GM18867 (cell line): ENCODE results near the gene ABCB9.

Source experiments
- ATAC-seq: cut with Tn5 transposase; IDR thresholded peaks from one replicate; pipeline ENCODE4 v1.9.1; 2021; ENCODE audit warnings: mild to moderate bottlenecking, moderate library complexity; ENCODE audit not compliant: unreplicated experiment

ABCB9 gene

DNA sequence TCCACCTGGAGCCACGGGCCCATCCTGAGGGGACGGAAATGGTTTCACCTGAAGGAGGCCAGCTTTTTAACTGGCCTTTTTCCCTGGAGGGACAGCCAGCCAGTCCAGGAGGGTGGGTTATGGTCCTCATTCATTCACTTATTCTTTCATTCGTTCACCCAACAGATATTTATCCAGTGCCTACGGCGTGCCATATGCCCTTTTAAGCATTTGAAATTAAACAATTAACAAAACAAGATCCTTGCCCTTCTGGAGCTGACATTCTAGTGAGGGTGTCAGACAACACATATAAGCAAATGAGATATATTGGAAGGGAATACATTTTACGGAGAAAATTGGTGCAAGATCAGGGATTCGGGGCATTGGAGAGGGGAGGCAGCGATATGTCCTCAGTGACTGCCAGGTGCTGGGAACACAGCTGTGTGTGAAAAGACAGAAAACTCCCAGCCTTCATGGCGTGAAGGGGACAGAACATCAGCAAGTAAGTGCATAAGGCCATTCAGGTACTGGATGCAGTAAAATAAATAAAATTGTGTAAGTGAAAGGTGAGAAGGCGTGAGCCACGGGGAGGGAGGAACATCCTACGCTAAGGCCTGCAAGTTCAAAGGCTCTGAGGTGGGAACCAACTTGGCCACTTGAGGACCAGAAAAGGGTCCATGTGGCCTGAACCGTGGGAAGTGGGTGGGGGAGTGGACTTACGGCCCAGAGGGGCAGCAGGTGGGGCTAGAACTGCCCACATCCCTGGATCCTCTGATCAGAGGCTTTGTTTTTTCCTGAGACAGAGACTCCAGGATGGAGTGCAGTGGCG, 684 bp upstream of the ABCB9 start:
- ATAC-seq, result no peak

DNA sequence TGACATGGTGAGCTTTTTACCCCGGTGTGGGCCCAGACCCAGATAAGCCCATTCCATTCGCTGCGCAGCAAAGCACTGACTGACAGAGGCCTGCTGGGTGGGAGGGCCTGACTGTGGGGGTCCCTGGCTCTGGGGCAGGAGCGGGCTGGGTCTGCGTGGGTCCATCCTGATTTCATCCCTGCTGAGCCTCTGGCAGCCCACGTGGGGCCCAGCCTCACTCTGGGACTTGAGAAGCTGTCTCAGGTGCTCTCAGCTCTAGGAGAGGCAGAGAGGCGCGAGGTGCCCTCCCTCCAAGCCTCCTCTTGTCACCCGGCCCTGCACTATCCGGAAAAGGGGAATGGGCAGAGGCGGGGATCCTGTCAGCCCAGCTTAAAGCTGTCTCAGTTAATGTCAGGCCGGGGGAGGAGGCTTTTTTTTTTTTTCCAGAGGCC, 927 bp downstream of the ABCB9 start:
- no peak for ATAC-seq

DNA sequence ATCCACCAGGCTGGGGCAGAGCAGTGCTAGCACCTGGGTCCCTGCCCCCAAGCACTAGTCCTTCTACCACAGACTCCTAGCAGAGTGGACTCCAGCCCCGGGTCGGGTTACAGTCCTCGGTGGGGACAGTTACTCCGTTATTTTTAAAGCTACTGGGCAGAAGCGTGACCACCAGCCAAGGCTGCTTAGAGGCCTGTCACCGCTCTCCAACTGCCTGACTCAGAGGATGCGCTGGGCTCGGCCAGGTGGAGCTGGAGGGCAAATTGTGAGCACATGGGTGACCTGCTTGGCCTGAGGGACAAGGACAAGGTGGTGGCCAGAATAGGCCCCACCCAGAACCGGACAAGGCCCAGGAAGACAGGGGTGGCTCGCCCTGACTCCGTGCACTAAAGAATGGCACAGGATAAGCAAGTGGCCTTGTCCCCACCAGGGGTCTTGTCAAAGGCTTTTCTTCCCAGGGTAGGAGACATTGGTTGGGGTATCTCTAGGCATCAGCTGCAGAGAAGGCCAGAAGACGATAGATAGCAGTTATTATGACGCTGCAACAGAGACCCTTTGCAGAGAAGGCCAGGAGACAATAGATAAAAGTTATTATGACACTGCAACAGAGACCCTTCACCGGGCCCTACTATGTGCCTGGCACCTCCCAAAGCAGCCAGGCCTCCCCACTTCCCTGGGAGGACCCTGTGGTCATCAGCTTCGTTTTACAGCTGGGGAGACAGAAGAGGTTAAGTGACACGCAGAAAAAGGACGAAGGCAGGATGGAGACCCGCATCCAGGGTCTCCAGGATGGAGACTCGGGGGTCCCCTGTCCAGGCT, 1.6 kb downstream of the ABCB9 start:
- ATAC-seq, result no peak

DNA sequence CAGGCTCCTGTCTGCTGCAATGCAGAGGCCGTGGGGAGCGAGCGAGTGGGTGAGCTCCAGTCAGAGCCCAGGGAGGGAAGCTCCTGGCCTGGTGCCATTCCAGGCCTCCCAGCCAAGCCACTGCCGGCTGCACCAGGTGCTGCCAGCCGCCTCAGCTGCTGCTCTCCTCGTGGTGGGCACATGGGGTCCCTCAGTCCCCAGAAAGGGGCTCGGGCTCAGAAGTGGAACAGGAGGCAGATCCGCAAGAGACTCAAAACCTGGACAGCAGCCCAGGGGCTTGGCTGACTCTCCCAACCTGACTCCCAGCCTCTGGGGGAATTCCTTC, 2.4 kb downstream of the ABCB9 start:
- no peak for ATAC-seq

DNA sequence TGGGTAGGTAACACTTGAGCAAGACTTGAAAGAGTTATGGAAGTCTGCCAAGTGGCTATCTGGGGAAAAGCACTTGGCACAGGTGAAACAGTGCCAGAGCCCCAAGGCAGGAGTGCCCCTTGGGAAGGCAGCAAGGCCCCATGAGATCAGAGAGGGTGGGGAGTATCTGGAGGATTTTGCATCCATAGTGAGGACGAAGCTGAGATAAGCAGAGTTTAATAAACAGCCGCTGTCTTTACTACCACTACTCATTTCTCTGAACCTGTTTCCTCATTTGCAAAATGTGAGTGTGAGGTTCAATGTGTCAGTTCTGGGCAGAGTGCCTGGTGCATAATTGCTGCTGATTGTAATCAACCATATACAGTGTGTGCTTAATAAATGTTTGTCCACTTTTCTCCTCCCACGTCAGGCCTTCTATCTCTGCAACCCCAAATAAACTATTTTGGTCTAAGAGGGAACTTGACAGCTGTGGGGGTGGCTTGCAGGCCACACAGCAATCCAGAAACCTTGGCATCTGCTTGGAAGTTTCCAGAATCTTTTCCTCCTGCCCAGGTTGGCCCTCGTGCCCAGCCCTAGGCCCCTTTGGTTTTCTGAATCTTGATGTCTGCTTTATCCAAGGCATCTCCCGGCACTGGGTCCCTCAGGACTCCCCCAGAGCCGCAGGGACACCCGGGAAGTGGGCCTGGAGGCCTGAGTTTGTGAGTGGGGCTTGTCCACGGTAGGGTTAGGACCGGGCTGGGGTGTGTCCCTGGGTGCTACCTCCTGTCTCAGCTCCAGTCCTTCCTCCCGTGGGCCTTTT, 4.5 kb downstream of the ABCB9 start:
- no peak for ATAC-seq

DNA sequence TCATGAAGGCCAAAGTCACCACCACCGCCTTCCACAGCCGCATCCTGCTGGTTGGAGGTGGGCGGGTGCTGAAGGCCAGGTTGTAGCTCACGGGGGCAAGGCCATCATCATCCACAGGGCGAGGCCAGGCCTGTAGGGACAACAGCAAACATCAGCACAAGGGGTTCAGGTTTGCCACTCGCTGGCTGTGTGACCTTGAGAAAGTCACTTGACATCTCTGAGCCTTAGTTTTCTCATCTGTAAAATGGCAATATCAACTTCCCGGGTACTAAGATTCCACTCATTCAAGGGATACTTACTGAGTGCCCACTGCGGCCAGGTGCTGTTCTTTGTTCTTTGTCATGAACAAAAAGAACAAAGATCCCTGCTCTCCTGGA, 6.1 kb downstream of the ABCB9 start:
- no peak for ATAC-seq

DNA sequence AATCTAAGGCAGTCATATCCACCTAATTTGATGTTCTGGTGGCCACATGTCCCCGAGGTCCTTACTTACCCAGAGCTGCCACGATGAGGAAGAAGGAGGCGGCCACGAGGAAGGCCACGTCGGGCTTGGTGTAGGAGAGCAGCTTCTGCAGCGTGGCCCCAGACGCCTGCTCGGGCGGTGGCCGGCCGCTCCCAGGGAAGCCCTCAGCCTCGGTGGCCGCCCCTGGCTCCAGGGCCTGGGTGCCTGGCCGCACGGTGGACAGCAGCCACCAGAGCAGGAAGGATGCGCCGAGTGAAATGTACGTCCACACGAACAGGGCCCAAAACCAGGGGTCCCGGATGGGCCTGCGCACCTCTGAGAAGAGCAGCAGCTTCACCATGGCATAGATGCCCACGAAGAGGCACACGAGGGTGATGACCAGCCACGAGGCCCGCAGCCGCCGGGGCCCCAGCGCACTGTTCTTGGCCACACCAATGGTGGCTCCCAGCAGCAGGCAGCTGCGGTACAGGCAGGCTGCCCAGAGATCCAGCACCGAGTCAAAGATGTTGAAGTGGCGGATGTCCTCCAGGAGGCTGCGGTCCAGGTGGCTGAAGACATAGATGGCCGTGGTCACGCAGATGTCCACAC, 6.6 kb downstream of the ABCB9 start:
- no peak for ATAC-seq

DNA sequence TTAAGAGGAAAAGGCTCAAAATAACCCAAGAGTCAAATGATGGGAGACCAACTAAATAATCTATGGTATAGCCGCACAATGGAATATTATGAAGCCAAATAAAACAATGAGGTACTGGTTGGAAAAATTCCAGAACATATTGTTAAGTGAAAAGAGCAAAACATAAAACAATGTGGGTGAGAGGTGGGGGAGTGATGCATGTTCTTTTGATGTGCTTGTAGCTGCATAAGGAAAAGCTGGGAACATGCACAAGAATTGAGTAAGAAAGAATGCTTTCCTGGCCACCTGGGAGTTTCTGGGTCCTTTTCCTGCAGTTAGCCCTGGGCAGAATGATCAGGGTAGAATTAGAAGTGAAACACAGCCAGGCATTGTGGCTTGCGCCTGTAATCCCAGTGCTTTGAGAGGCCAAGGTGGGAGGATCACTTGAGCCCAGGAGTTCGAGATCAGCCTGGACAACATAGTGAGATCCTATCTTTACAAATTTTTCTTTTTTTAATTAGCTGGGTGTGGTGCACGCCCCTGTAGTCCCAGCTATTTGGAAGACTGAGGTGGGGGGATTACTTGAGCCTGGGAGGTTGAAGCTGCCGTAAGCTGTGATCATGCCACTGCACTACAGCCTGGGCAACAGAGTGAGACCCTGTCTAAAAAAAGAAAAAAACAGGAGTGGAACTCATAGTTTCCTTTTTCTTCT, 7.9 kb downstream of the ABCB9 start:
- ATAC-seq, result no peak

DNA sequence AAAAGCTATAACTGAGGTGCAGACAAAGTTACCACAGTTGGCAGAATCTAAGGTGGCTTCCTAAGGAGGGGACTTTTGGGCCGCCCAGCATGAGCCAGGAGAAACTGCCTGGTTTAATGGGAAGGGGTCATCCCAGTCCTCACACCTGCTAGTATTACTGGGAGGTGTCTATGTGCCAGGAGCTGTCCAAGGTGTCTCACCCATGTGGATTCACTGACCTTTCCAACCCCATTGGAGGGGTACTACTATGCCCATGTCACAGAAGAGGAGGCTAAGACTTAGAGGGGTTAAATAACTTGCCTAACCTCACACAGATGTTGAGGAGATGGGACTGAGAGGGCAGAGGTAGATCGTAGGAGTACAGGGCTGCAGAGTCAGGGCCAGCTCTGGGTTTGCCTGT, 10.2 kb downstream of the ABCB9 start:
- no peak for ATAC-seq

DNA sequence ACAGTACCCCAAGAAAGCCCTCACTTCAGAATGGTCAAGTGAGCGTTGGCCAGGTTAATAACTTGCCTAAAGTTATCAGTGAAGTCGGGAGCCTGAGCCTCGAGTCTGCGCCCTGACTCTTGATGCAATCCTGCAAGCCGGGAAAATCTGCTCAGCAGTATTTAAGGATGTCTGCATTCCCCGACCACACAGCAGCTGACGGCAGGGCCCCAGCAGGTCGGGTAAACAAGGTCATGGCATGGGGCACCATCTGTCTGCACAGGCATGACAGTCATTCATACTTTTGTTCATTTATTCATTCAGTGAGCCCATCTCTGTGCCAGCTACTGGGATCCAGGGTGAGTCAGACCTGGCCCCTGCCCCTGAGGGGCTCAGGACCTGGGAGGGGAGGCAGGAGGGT, 11.1 kb downstream of the ABCB9 start:
- no peak for ATAC-seq

DNA sequence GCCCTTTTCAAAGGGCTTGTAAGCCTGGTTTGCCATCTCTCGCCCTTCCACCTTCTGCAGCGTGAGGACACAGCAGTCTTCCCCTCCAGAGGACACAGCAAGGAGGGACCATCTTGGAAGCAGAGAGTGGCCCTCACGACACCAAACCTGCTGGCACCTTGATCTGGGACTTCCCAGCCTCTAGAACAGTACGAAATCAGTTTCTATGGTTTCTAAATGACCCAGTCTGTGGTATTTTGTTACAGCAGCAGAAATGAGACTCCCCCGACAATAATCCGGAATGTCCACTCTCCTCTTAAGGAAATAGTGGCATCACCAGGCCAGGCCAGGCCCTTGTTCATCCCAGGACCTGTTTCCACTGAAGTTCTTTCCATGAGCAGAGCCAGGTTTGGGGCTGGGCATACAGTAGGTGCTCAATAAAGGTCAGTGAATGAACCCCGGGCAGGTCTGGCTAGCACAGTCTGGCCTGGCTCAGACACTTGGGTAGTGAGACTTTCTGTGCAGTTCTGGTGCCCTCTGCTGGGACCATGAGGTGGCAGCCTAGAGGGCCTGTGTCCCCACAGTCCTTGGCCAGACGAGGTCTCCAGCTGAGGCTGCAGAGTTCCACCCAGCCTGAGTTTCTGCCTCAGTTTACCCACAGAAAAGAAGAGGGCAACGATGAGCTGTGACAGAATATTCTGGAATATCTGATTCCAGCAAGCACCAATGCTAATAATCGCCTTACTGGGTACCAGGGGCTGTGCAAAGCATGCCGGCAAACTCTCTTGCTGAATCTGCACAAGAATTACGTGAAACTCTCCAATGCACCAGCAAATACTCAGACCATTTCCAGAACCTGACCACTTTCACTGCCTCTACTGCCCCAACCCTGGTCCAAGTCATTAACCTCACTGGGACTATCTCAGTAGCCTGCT, 14.0 kb downstream of the ABCB9 start:
- peak; percentile 78 for ATAC-seq

DNA sequence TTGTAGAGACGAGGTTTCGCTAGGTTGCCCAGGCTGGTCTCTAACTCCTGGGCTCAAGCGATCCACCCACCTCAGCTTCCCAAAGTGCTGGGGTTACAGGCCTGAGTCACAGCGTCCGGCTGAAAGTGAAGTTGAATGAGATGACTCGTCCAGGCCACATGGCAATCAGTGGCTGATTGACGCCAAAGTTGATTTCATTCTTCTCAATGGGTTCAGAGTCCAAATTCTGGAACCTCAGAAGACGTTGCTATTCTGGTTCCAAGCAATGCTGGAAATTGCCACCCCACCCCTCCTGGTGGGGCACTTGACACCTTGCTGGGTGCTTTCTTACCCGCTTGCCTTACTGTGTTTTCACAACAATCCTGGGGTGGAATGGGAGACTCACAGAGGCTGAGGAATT, 14.9 kb downstream of the ABCB9 start:
- ATAC-seq, result no peak

DNA sequence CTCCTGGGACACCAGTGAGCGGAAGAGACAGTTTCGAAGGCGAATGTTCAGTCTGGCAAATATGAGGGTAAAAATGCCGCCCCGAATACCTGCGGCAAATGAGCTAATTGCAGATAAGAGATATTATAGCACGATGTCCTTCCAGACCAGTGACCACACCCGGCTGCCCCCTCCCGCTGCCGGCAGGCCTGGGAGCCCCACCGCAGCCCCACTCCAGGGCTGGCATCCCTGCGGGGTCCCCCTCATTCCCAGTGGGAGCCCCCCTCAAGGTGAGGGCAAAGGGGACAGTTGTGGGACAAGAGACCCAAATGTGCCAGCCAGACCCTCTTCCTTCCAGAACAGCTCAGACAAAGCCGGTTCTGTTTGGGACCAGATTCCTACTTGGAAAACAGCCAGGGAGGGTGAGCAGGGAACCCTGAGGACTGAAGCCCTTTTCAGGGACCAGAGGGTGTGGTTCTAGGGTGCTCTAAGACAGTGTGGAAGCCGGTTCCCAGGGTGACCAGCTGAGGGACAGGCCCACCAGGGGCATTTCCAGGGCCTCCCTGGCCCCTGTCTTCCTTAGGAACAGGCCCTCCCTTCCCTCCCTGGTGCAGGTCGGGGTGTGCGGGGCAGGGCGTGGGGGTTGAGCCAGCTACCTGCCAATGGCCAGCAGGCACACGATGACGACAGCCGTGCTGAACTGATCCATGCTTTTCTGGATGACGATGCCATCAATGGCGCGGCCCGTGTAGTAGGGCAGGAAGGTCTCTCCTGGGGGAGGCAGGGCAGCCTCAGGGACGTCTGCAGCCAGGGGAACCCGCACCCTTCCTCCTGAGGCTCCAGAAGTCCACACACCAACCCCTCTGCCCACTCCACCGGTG, 16.2 kb downstream of the ABCB9 start:
- no peak for ATAC-seq

DNA sequence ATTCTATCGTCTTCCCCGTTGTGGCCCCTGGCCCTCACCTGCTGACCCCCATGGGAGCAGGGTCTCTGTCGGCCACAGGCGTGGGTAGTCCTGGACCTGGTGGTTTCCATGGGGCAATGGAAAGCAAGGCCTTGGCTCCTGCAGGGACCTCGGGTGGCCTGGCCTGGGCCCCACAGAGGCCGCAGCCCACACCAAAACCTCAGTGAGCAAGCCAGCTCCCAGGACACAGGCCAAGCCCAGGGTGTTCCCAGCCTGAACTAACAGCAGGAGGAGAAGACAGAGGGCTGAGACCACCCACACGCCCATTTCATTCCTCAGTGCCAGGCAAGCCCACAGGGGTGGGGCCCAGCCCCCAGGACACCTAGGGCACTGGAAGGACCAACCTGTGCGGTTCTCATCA, 16.9 kb downstream of the ABCB9 start:
- no peak for ATAC-seq

DNA sequence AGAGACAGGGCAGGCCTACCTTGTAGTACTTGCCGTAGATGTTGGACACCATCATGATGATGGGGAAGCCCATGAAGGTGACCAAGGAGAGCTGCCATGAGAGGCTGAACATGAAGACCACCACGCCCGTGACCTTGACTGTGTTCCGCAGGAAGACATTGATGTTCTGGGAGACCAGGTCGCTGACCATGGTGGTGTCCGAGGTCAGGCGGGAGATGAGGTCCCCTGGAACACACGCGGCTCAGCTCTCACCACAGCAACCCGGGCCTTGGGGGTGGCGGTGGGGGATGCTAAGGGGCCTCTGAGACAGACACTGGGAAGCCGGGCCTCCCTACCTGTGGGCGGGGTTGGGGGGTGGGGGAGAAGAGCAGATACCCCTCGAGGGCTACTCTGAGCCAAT, 17.7 kb downstream of the ABCB9 start:
- no peak for ATAC-seq

DNA sequence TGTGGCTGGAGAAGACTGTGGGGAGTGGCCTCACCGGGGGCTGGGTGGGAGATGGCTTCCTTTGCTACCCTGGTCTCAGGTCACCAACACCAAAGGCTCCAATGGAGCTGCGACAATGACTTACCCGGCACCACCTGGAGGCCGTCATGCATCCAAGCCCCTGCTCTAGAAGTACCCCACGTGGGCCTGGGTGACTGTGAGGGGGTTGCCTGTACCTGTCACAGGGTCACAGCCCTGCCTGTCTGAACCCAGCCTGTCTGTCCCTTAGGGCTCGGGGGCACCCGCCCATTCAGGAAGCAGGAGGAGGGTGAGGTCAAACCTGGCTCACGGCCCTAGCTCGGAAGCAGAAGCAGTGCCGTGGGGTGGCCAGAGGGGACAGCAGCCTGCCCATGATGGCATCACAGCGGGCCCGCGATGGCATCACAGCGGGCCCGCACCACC, 18.9 kb downstream of the ABCB9 start:
- ATAC-seq, result peak; percentile 5

DNA sequence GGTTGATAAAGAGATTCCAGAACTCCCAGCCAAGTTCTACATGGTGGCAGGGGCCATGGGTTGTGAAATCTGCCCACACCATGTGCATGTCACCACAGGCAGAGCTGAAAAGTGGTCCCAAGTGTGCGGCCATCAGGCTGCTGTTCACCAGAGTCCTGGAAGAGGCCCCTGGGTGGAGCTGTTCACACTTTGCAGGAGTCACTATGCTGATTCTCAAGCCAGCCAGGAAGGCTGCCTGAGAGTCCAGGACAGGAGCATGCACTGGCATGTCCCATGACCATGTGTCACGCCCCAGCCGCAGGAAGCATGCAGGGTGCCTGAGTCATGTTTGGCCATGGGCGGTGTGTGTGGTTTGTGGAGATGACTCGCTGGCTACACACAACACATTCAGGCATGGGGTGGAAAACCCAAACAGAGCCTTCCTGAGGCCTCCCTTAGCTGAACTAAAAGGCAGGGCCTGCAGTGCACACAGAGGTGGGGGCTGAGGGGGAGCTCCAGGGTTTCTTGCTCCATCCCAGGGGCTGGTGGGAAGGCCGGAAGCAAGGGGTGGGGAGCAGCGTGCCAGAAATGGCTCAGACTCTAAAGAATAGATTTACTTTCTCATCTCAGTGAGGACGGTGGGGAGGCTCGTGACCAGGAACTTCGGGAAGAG, 19.4 kb downstream of the ABCB9 start:
- ATAC-seq, result peak; percentile 63
